Endodermal cell (in vitro differentiated cells): ENCODE data around the gene FGF5. TPM values are rescaled to one million over a fixed set of nuclear protein-coding genes. Genes with fewer than 3 reads are reported as not detected.

Experiments
- DNase-seq: peaks from one replicate; pipeline ENCODE4 v3.0.0-alpha.2; 2017
- H3K27ac ChIP-seq: 2 replicates; pipeline ENCODE4 v1.5.1; 2013; ENCODE audit warnings: mild to moderate bottlenecking, low read depth, low read length, moderate library complexity
- H3K27me3 ChIP-seq: 2 replicates; pipeline ENCODE4 v1.6.1; 2013; ENCODE audit warnings: mild to moderate bottlenecking, low read length, moderate library complexity; ENCODE audit not compliant: insufficient read depth, control insufficient read depth, poor library complexity, severe bottlenecking
- H3K36me3 ChIP-seq: 2 replicates; pipeline ENCODE4 v1.7.0; 2013; ENCODE audit warnings: mild to moderate bottlenecking, low read length, moderate library complexity; ENCODE audit not compliant: control insufficient read depth, insufficient read depth
- H3K4me1 ChIP-seq: one replicate; pipeline ENCODE4 v1.7.0; 2013; ENCODE audit warnings: low read length; ENCODE audit not compliant: control insufficient read depth, insufficient read depth
- H3K4me3 ChIP-seq: 2 replicates; pipeline ENCODE4 v1.5.1; 2013; ENCODE audit warnings: mild to moderate bottlenecking, low read length, moderate library complexity
- H3K9ac ChIP-seq: 2 replicates; pipeline ENCODE4 v1.6.1; 2013; ENCODE audit warnings: mild to moderate bottlenecking, low read length, moderate library complexity; ENCODE audit not compliant: poor library complexity, severe bottlenecking; ENCODE audit errors: extremely low read depth
- H3K9me3 ChIP-seq: 2 replicates; pipeline ENCODE4 v1.6.1; 2013; ENCODE audit warnings: mild to moderate bottlenecking, low read length, moderate library complexity; ENCODE audit not compliant: control insufficient read depth
- H3K27ac Mint-ChIP-seq: 2 replicates; pipeline ENCODE4 v1.8.0; 2020; ENCODE audit warnings: mixed read lengths
- H3K27me3 Mint-ChIP-seq: 2 replicates; pipeline ENCODE4 v1.8.0; 2021; ENCODE audit warnings: mild to moderate bottlenecking, mixed read lengths; ENCODE audit not compliant: insufficient read depth
- H3K36me3 Mint-ChIP-seq: 2 replicates; pipeline ENCODE4 v1.8.0; 2020; ENCODE audit warnings: low read depth, mixed read lengths
- H3K4me1 Mint-ChIP-seq: 2 replicates; pipeline ENCODE4 v1.8.0; 2020; ENCODE audit warnings: mixed read lengths
- H3K4me3 Mint-ChIP-seq: 2 replicates; pipeline ENCODE4 v1.8.0; 2020; ENCODE audit warnings: mild to moderate bottlenecking, moderate library complexity, mixed read lengths
- H3K9me3 Mint-ChIP-seq: 2 replicates; pipeline ENCODE4 v1.8.0; 2020; ENCODE audit warnings: mild to moderate bottlenecking, mixed read lengths
- CTCF ChIP-seq: fragments of 200-600 bp; sonication (generic); conservative IDR thresholded peaks from 2 replicates; pipeline ENCODE4 v1.5.0; 2021; ENCODE audit warnings: antibody characterized with exemption, mild to moderate bottlenecking
- WGBS, 2 experiments: methylation state at CpG; one replicate each; pipeline versions ENCODE4 v1.1.5 to v1.1.7; 2013; ENCODE audit warnings: missing lambda C conversion rate in 2 of 2, mixed read lengths in 1 of 2; ENCODE audit not compliant: insufficient coverage in 1 of 2, insufficient read length in 1 of 2; 5-methylcytosine and 5-hydroxymethylcytosine counted together
- total RNA-seq, 2 donors: library from RNA; stranded (reverse); fragmentation: NEBNext Ultra II Directional in 1 of 2; extraction: Animal tissue kit (Norgen Biotek cat#: 25700) in 1 of 2; gene quantifications; 2 replicates in 1 of 2; 3 replicates in 1 of 2; pipeline ENCODE4 v1.2.1, GENCODE V29; 2021

FGF5 gene
- total RNA-seq, 2 donors from 2014 or later = 0.49 to 1.6 TPM

- H3K9me3 Mint-ChIP-seq = peaks cover 10% of the 10 kb centered on the region
- no peak overlapping the region for H3K27ac ChIP-seq
- peaks cover 29% of the 10 kb centered on the region for H3K4me1 Mint-ChIP-seq
- peak overlapping the region; percentile 23 for H3K4me3 Mint-ChIP-seq
- H3K27ac Mint-ChIP-seq = peak overlapping the region; percentile 57
- peak overlapping the region; percentile 2 for H3K4me3 ChIP-seq
- no peaks in the 10 kb centered on the region for H3K36me3 ChIP-seq
- no peak for TF ChIP-seq CTCF
- WGBS, 2 experiments = 57 to 71% methylated on average over 5 to 10 of the region's 10 CpGs
- peaks cover 52% of the 10 kb centered on the region for H3K27me3 Mint-ChIP-seq
- H3K9me3 ChIP-seq = no peaks in the 10 kb centered on the region
- no peak overlapping the region for H3K9ac ChIP-seq
- H3K36me3 Mint-ChIP-seq = no peaks in the 10 kb centered on the region
- H3K27me3 ChIP-seq = peaks cover 39% of the 10 kb centered on the region
- DNase-seq = peak; percentile 53
- H3K4me1 ChIP-seq = peaks cover 6% of the 10 kb centered on the region
Observed at GRCh38 chr4:80307774-80308465, 41.5 kb downstream of the FGF5 start.

GRCh38 chr4:80308466-80308822 lies 42.0 kb downstream of the FGF5 start:
- Histone ChIP-seq H3K36me3 (no peaks in the 10 kb centered on the region), H3K4me1 (peaks cover 6% of the 10 kb centered on the region), H3K9ac (no peak overlapping the region), H3K9me3 (no peaks in the 10 kb centered on the region), H3K27ac (no peak overlapping the region), H3K4me3 (no peak overlapping the region), H3K27me3 (peaks cover 39% of the 10 kb centered on the region)
- peak overlapping the region; percentile 57 for H3K27ac Mint-ChIP-seq
- TF ChIP-seq CTCF = no peak
- peaks cover 56% of the 10 kb centered on the region for H3K27me3 Mint-ChIP-seq
- H3K36me3 Mint-ChIP-seq = no peaks in the 10 kb centered on the region
- WGBS, 2 experiments = 45 to 56% methylated on average over 4 of the region's 4 CpGs
- peak overlapping the region; percentile 23 for H3K4me3 Mint-ChIP-seq
- no peak for DNase-seq
- H3K9me3 Mint-ChIP-seq = peaks cover 4% of the 10 kb centered on the region
- peaks cover 29% of the 10 kb centered on the region for H3K4me1 Mint-ChIP-seq

- Mint-ChIP-seq H3K4me1 (peaks cover 29% of the 10 kb centered on the region), H3K4me3 (no peak overlapping the region), H3K27me3 (peaks cover 52% of the 10 kb centered on the region), H3K36me3 (no peaks in the 10 kb centered on the region), H3K9me3 (no peaks in the 10 kb centered on the region), H3K27ac (no peak overlapping the region)
- Histone ChIP-seq H3K9me3 (no peaks in the 10 kb centered on the region), H3K27ac (no peak overlapping the region), H3K27me3 (peaks cover 44% of the 10 kb centered on the region), H3K4me1 (peaks cover 6% of the 10 kb centered on the region), H3K36me3 (no peaks in the 10 kb centered on the region), H3K4me3 (no peak overlapping the region), H3K9ac (no peak overlapping the region)
- WGBS, 2 experiments = 73% methylated on average over 2 to 5 of the region's 5 CpGs
- DNase-seq = no peak
- TF ChIP-seq CTCF = no peak
Observed at GRCh38 chr4:80309294-80310004, 43.0 kb downstream of the FGF5 start.
